Esophagus muscularis mucosa (tissue), 4 donors: Measurements from ENCODE around the gene SLC25A10.

Experiments
- CTCF ChIP-seq, 3 experiments: fragments of 200-600 bp in 2 of 3; fragments of 450-650 bp in 1 of 3; sonication (generic) in 2 of 3; IDR thresholded peaks; one replicate each; pipeline ENCODE4 v1.5.1; 2017 to 2019; ENCODE audit warnings: antibody characterized with exemption in 3 of 3, mild to moderate bottlenecking in 2 of 3, moderate library complexity in 1 of 3
- EP300 ChIP-seq: sonication (generic); formaldehyde crosslinking; IDR thresholded peaks from one replicate; pipeline ENCODE4 v1.6.1; 2017; ENCODE audit warnings: antibody characterized with exemption
- POLR2A ChIP-seq: fragments of 450-650 bp; IDR thresholded peaks from one replicate; pipeline ENCODE4 v1.6.1; 2017; ENCODE audit warnings: antibody characterized with exemption, moderate library complexity, mild to moderate bottlenecking, low read depth
- POLR2AphosphoS5 ChIP-seq, 2 donors: sonication (generic); formaldehyde crosslinking; IDR thresholded peaks; one replicate each; pipeline ENCODE4 v1.6.1; 2017; ENCODE audit warnings: antibody characterized with exemption in 2 of 2

- TF ChIP-seq POLR2A (no peak), POLR2AphosphoS5 (IDR thresholded peaks at IDR 0.05) (no peak), CTCF (IDR thresholded peaks at IDR 0.05) (no peak), EP300 (no peak)
Measured at GRCh38 chr17:81737947-81738800, 26.1 kb downstream of the SLC25A10 start.
